Esophagus muscularis mucosa (tissue), 4 donors: Measurements from ENCODE around the gene ENTPD8. TPM values are rescaled to one million over a fixed set of nuclear protein-coding genes. Genes with fewer than 3 reads are reported as not detected.

Source experiments
- DNase-seq: peaks from one replicate; pipeline ENCODE4 v3.0.0-alpha.2; 2017; ENCODE audit errors: extremely low spot score
- H3K27ac ChIP-seq, 4 donors: fragments of 200-600 bp; sonication (generic); replicated peaks in 1 of 4; 1 replicate in 3 of 4; 2 replicates in 1 of 4; pipeline ENCODE4 v1.5.1; 2016 to 2019; ENCODE audit warnings: mild to moderate bottlenecking in 1 of 4
- H3K27me3 ChIP-seq, 4 donors: fragments of 200-600 bp; sonication (generic); one replicate each; pipeline versions ENCODE4 v1.5.1 to v1.6.0; 2016 to 2019
- H3K36me3 ChIP-seq, 4 donors: fragments of 200-600 bp; sonication (generic); one replicate each; pipeline ENCODE4 v1.5.1; 2016 to 2019
- H3K4me1 ChIP-seq, 4 donors: fragments of 200-600 bp; sonication (generic); one replicate each; pipeline ENCODE4 v1.5.1; 2016 to 2019
- H3K4me3 ChIP-seq, 4 donors: fragments of 200-600 bp; sonication (generic); 1 replicate in 2 of 4; 2 replicates in 2 of 4; pipeline ENCODE4 v1.5.1; 2016 to 2019; ENCODE audit warnings: mild to moderate bottlenecking in 4 of 4, moderate library complexity in 1 of 4
- H3K9me3 ChIP-seq, 4 donors: fragments of 200-600 bp; sonication (generic); 1 replicate in 3 of 4; 2 replicates in 1 of 4; pipeline ENCODE4 v1.5.1; 2016 to 2019
- CTCF ChIP-seq, 3 experiments: fragments of 200-600 bp in 2 of 3; fragments of 450-650 bp in 1 of 3; sonication (generic) in 2 of 3; IDR thresholded peaks; one replicate each; pipeline ENCODE4 v1.5.1; 2017 to 2019; ENCODE audit warnings: antibody characterized with exemption in 3 of 3, mild to moderate bottlenecking in 2 of 3, moderate library complexity in 1 of 3
- EP300 ChIP-seq: sonication (generic); formaldehyde crosslinking; IDR thresholded peaks from one replicate; pipeline ENCODE4 v1.6.1; 2017; ENCODE audit warnings: antibody characterized with exemption
- POLR2A ChIP-seq: fragments of 450-650 bp; IDR thresholded peaks from one replicate; pipeline ENCODE4 v1.6.1; 2017; ENCODE audit warnings: antibody characterized with exemption, moderate library complexity, mild to moderate bottlenecking, low read depth
- POLR2AphosphoS5 ChIP-seq, 2 donors: sonication (generic); formaldehyde crosslinking; IDR thresholded peaks; one replicate each; pipeline ENCODE4 v1.6.1; 2017; ENCODE audit warnings: antibody characterized with exemption in 2 of 2
- WGBS: methylation state at CpG from one replicate; pipeline ENCODE4 v1.1.5; 2018; 5-methylcytosine and 5-hydroxymethylcytosine counted together
- intact Hi-C: fragments of 100-400 bp; cut with DNase I; formaldehyde crosslinking; loops from one replicate; pipeline ENCODE4 v1.15.1; 2023
- total RNA-seq, 4 donors: library from RNA; depleted of rRNA; stranded (reverse); fragments of >200 nt; gene quantifications; one replicate each; pipeline versions ENCODE4 v1.1.0 to v1.2.1, GENCODE V29; 2016

The ENTPD8 gene
- total RNA-seq, 4 donors from 2014 or later, result not detected

- no peaks in the 10 kb centered on the region for H3K27me3 ChIP-seq
- H3K36me3 ChIP-seq, result peaks cover 0 to 35% (median 23%) of the 10 kb centered on the region in 4 donors
- no peak overlapping the region for H3K4me3 ChIP-seq
- intact Hi-C loops, result no loop called here
- H3K27ac ChIP-seq, result no peak overlapping the region
- TF ChIP-seq EP300 (no peak), POLR2A (no peak), POLR2AphosphoS5 (IDR thresholded peaks at IDR 0.05) (no peak), CTCF (IDR thresholded peaks at IDR 0.05) (no peak)
- 94% methylated on average over 20 of the region's 20 CpGs for WGBS
- H3K4me1 ChIP-seq, result no peaks in the 10 kb centered on the region
- DNase-seq, result no peak
- H3K9me3 ChIP-seq, result no peaks in the 10 kb centered on the region
These were observed 43.3 kb downstream of the ENTPD8 start for GRCh38 chr9:137397675-137398423.

GRCh38 chr9:137396634-137397367 is 44.4 kb downstream of the ENTPD8 start:
- Histone ChIP-seq H3K9me3 (no peaks in the 10 kb centered on the region), H3K27ac (no peak overlapping the region), H3K27me3 (no peaks in the 10 kb centered on the region), H3K4me1 (no peaks in the 10 kb centered on the region), H3K36me3 (peaks cover 0 to 44% (median 33%) of the 10 kb centered on the region in 4 donors), H3K4me3 (no peak overlapping the region)
- no peak for DNase-seq
- TF ChIP-seq EP300 (no peak), CTCF (IDR thresholded peaks at IDR 0.05) (no peak), POLR2AphosphoS5 (IDR thresholded peaks at IDR 0.05) (no peak), POLR2A (no peak)
- intact Hi-C loops, result no loop called here
- WGBS, result 91% methylated on average over 20 of the region's 26 CpGs

DNA sequence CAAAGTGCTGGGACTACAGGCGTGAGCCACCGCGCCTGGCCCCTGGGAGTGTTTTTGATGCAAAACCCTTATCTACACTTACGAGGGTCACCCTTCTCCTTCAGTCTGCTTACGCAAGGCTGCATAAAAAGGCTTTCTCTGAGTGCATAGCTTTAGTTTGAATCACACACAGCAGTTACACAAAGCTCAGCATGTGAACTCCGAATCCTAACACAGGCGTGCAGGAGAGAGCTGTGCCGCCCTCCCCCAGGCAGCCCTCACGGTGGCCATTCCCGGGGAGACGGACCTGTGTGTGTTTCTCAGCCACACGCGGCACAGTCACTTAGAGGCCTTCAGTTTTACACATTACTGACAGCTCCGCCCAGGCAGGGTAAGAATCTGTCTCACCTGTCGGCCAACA is 44.9 kb downstream of the ENTPD8 start:
- no peaks in the 10 kb centered on the region for H3K9me3 ChIP-seq
- peaks cover 0 to 48% (median 34%) of the 10 kb centered on the region in 4 donors for H3K36me3 ChIP-seq
- TF ChIP-seq CTCF (IDR thresholded peaks at IDR 0.05), result no peak
- no peak for TF ChIP-seq POLR2AphosphoS5 (IDR thresholded peaks at IDR 0.05)
- no peak for TF ChIP-seq EP300
- no peak for TF ChIP-seq POLR2A
- 92% methylated on average over 13 of the region's 15 CpGs for WGBS
- intact Hi-C loops, result no loop called here
- no peaks in the 10 kb centered on the region for H3K4me1 ChIP-seq
- DNase-seq, result no peak
- no peak overlapping the region for H3K4me3 ChIP-seq
- no peaks in the 10 kb centered on the region for H3K27me3 ChIP-seq
- no peak overlapping the region for H3K27ac ChIP-seq

DNA sequence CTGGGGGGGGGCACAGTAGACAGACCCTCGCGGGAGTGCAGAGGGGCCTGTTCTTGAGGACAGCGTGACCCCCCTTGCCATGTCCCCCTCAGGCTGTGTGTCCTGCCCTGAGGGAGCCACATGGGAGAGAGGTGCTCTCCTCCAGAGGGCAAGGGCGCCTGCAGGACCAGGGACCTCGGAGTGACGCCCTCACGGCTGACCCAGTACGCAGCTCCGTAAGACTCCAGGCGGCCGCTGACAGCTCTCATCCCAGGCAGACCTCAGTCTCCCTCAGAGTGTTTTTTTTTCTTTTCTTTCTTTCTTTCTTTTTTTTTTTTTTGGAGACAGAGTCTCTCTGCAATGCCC is 45.5 kb downstream of the ENTPD8 start:
- Histone ChIP-seq H3K9me3 (no peaks in the 10 kb centered on the region), H3K36me3 (peaks cover 0 to 53% (median 37%) of the 10 kb centered on the region in 4 donors), H3K27me3 (no peaks in the 10 kb centered on the region), H3K27ac (no peak overlapping the region), H3K4me1 (no peaks in the 10 kb centered on the region), H3K4me3 (no peak overlapping the region)
- no peak for DNase-seq
- 83% methylated on average over 8 of the region's 11 CpGs for WGBS
- intact Hi-C loops, result no loop called here
- TF ChIP-seq POLR2A, result no peak
- TF ChIP-seq CTCF (IDR thresholded peaks at IDR 0.05), result no peak
- no peak for TF ChIP-seq EP300
- TF ChIP-seq POLR2AphosphoS5 (IDR thresholded peaks at IDR 0.05), result no peak
